ENCODE data around the gene OTOR. TPM values are rescaled to one million over a fixed set of nuclear protein-coding genes. Genes with fewer than 3 reads are reported as not detected.
A peak's percentile ranks its signal among the peaks of the same experiment; 100 is the strongest.

The OTOR gene
- total RNA-seq, 2 experiments from 2014 or later = not detected

DNA sequence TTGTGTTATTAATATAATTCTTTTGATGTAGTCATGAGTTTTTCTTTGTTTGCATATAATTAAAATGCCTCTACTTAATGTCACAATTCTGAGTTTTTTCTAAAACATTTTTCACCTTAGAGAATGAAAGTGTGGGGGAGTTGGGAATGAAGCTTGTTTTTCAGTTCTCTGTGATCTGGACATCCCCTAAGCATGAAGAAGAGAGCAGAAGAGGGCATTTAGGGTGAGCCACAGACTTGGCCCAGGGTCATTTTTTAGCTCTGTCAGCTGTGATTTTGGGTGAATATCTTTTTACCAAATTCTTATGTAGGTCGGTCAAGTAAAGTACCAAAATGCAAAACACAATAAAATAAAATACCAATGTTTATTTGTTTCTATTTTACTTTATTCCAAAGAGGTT is 3.9 kb downstream of the OTOR start:
- no peak overlapping the region for H3K4me3 Mint-ChIP-seq
- DNase-seq (no peak), ATAC-seq (no peak)
- CTCF ChIA-PET = interaction anchor here (1.2 to 1.5 kb wide), 2 partner anchors 9 to 16 kb away, joined by 3 to 6 read pairs; no protein-coding TSS in a partner anchor
- intact Hi-C loops (cut with DNase I, micrococcal nuclease) = no loop called here
- peaks cover 5% of the 10 kb centered on the region for H3K4me1 Mint-ChIP-seq
- no peak overlapping the region for H3K27ac Mint-ChIP-seq
- POLR2A ChIA-PET = no interaction called here
- no peaks in the 10 kb centered on the region for H3K36me3 Mint-ChIP-seq (ENCODE audit: low read depth)
- H3K9me3 Mint-ChIP-seq (ENCODE audit: low read depth) = no peaks in the 10 kb centered on the region
- H3K27me3 Mint-ChIP-seq = peaks cover 5% of the 10 kb centered on the region

DNA sequence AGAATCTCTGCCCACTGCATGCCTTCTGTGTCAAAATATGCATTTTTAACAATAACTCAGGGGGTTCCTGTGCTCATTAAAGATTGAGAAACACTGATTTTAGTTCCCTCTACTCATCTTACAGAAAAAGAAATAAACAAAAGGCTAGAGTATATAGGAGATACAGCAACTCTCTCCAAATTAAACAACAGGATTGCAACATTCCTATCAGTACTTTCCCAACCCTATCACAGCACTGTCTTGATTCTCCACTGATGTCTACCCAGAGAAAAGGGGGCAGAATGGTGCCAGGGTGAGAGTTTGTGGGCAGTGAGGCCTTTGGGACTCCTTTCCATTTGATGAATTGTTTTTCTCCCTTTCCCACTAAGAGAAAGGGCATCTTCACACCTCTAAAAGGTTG is 4.7 kb downstream of the OTOR start:
- DNase-seq (no peak), ATAC-seq (no peak)
- no peaks in the 10 kb centered on the region for H3K36me3 Mint-ChIP-seq (ENCODE audit: low read depth)
- CTCF ChIA-PET = no interaction called here
- H3K27me3 Mint-ChIP-seq = peaks cover 5% of the 10 kb centered on the region
- H3K4me1 Mint-ChIP-seq = peaks cover 5% of the 10 kb centered on the region
- POLR2A ChIA-PET = no interaction called here
- no peak overlapping the region for H3K4me3 Mint-ChIP-seq
- no peaks in the 10 kb centered on the region for H3K9me3 Mint-ChIP-seq (ENCODE audit: low read depth)
- no peak overlapping the region for H3K27ac Mint-ChIP-seq
- intact Hi-C loops (cut with DNase I, micrococcal nuclease) = no loop called here

DNA sequence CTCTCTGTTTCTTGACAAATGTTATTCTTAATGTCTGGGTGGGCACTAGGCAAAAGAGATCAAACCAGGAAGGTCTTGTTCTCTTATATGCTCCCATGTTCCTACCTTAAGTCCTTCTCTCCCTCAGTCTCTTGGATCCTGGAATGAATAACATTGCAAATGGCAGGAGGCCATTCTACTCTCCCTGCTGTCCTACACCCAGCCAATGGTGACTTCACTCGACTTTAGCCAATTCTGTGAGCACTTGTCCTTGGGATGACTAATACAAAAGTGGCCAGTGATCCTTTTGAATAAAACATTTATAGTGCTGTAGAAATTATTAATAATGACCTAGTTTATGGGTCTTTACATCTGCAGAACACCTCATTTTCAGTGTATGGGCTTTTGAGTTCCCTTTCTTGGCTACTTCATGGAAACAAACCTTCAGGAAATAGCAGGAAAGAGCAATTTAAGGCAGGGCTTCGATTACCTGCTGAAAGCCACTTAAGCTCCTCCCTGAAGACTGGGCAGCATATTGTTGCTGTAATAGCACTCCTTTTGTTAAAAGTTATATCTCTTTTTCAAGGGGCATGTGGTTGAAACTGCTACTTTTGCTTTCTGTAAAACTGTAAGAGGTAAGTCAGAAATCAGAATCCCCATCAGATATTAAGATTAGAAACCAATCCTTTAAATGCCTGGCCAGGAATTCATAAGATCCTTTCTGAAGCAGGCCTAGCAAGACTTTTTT is 10.5 kb downstream of the OTOR start:
- DNase-seq (no peak), ATAC-seq (no peak)
- POLR2A ChIA-PET = no interaction called here
- Mint-ChIP-seq H3K27me3 (peaks cover 7% of the 10 kb centered on the region), H3K4me1 (no peaks in the 10 kb centered on the region), H3K4me3 (no peak overlapping the region), H3K27ac (no peak overlapping the region), H3K36me3 (ENCODE audit: low read depth) (no peaks in the 10 kb centered on the region), H3K9me3 (ENCODE audit: low read depth) (no peaks in the 10 kb centered on the region)
- intact Hi-C loops (cut with DNase I, micrococcal nuclease) = no loop called here
- CTCF ChIA-PET = no interaction called here

DNA sequence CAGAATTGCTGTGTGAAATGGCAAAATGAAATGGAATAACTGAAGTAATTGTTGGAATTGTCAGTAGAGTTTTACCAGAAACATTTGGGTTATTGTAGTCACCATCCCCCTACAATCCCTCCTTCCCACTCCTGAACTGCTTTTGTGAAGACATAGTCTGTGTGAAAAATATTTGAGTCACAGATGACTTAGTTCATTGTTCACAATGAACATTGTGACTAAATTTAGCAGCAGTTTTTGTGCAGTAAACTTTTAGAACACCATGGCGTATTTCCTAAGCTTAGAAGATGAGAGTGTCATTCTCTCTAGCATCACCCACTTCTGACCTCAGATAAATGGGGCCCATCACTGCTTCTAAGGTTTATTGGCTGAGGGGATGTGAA is 11.0 kb downstream of the OTOR start:
- Mint-ChIP-seq H3K9me3 (ENCODE audit: low read depth) (no peaks in the 10 kb centered on the region), H3K36me3 (ENCODE audit: low read depth) (no peaks in the 10 kb centered on the region), H3K27me3 (peaks cover 7% of the 10 kb centered on the region), H3K4me3 (no peak overlapping the region), H3K27ac (no peak overlapping the region), H3K4me1 (no peaks in the 10 kb centered on the region)
- intact Hi-C loops (cut with DNase I, micrococcal nuclease) = no loop called here
- POLR2A ChIA-PET = no interaction called here
- DNase-seq (no peak), ATAC-seq (no peak)
- CTCF ChIA-PET = interaction anchor here (0.6 kb wide), 1 partner anchor 17 kb away, joined by 3 read pairs; no protein-coding TSS in a partner anchor

DNA sequence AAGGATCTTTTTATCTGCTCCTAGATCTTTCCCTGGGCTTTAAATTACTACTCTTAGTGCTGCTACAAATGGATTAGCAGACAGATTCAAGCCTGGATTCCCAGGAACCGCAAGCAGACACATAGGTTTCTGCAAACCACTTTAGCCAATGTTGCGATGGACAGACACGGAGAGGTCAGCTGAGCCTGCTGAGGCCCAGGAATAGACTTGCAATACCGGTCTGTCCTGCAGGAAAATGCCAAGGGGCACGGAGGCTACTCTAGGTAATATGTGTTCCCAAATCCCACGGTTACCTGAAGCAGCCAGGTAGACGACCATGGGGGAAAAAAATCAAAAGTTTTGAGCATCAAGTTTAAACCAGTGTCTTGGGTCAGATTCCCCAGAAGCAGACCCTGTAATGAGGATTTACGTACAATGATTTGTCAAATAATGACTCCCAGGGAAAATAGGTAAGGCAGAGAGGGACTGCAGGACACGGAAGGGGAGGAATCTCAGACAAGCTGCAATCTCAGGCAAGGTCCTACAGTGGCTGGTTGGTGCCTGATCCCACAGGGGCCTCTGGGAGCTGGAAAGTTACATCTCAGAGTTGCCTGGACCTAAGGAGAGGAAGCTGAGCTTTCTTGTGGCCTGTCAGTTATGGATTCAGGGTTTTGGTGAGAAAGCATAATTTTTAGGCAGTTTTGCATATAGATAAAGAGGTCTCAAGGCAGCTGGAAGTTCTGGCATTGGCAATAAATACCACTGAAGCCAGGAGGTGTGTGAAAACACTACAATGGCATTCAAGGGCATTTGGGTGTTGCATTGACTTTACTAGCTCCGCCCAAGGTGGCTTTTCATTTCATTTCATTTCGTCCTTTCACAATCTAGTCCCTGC is 12.5 kb downstream of the OTOR start:
- ATAC-seq (no peak), DNase-seq (no peak)
- H3K27me3 Mint-ChIP-seq = peaks cover 6% of the 10 kb centered on the region
- no peaks in the 10 kb centered on the region for H3K9me3 Mint-ChIP-seq (ENCODE audit: low read depth)
- no peaks in the 10 kb centered on the region for H3K36me3 Mint-ChIP-seq (ENCODE audit: low read depth)
- H3K4me3 Mint-ChIP-seq = no peak overlapping the region
- H3K27ac Mint-ChIP-seq = no peak overlapping the region
- CTCF ChIA-PET = interaction anchor here (0.6 to 2.7 kb wide), 16 partner anchors 9 to 257 kb away, joined by 3 to 10 read pairs (median 4); partner anchors contain the start of gene OTOR
- POLR2A ChIA-PET = no interaction called here
- H3K4me1 Mint-ChIP-seq = no peaks in the 10 kb centered on the region
- intact Hi-C loops (cut with DNase I, micrococcal nuclease) = loop anchor here (1.0 kb wide), 3 partner anchors 59 to 1051 kb away; no protein-coding TSS in a partner anchor

DNA sequence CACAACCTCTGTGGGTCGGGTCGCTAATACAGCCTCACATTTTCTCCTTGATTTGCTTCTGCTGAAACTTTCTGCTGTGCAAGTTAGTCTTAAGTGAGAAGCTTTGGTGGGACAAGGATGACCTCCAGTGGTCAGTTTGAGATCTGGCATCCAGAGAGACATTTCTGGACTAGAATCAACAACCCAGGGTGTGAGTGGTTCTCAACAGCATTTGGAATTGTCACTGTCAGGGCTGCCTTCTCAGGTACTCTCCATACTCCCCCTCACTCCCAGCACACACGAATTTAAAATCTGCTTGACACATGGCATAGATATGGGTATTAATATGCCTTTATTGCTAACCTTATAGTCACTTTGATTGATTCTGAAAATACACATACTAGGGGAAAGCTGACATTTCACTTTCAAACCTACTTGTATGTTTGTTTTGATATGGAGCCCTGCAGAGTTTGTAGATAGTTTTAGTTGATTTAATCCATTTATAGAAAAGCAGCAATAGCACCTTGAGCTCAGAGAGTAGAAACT is 13.2 kb downstream of the OTOR start:
- peak; percentile 72 for ATAC-seq
- intact Hi-C loops (cut with DNase I, micrococcal nuclease) = loop anchor here (1.0 kb wide), 3 partner anchors 60 to 1052 kb away; no protein-coding TSS in a partner anchor
- POLR2A ChIA-PET = no interaction called here

DNA sequence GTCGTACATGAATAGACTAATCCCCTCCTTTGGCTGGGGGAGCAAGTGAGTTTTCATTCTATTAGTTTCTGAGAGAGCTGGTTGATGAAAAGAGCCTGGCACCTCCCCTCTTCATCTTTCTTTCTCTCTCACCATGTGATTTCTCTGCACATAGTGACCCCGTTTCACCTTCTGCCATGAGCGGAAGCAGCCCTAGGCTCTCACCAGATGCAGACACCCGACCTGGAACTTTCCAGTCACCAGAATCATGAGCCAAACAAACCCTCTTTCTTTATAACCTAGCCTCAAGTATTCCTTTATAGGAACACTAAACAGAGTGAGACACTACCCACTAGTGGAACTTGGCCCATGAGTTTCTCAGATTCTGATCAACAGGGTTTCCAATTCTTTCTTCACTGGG is 16.4 kb downstream of the OTOR start:
- DNase-seq = no peak

More for the DNA sequence above, 13.2 kb downstream of the OTOR start:
- no peak overlapping the region for H3K4me3 Mint-ChIP-seq
- H3K27ac Mint-ChIP-seq = no peak overlapping the region
- no peaks in the 10 kb centered on the region for H3K4me1 Mint-ChIP-seq
- no peaks in the 10 kb centered on the region for H3K36me3 Mint-ChIP-seq (ENCODE audit: low read depth)
- no peaks in the 10 kb centered on the region for H3K9me3 Mint-ChIP-seq (ENCODE audit: low read depth)
- CTCF ChIA-PET = interaction anchor here (0.6 to 2.7 kb wide), 20 partner anchors 10 to 1814 kb away, joined by 3 to 10 read pairs (median 4); partner anchors contain the start of gene OTOR
- peaks cover 8% of the 10 kb centered on the region for H3K27me3 Mint-ChIP-seq
- DNase-seq = peak; percentile 61

DNA sequence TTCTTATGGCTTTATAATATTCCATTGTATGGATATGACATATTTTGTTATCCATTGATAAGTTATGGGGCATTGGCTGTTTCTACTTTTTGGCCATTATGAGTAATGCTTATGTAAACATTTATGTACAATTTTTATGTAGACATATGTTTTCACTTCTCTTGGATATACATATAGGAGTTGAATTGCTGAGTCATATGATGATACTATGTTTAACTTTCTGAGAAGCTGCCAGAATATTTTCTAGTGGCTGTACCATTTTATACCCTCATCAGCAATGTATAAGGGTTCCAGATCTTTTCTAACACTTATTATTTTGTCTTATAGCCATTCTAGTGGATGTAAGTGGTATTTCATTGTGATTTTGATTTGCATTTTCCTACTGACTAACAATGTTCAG is 23.1 kb downstream of the OTOR start:
- H3K36me3 Mint-ChIP-seq (ENCODE audit: low read depth) = no peaks in the 10 kb centered on the region
- no peak overlapping the region for H3K27ac Mint-ChIP-seq
- H3K4me3 Mint-ChIP-seq = no peak overlapping the region
- H3K4me1 Mint-ChIP-seq = no peaks in the 10 kb centered on the region
- peaks cover 16% of the 10 kb centered on the region for H3K27me3 Mint-ChIP-seq
- H3K9me3 Mint-ChIP-seq (ENCODE audit: low read depth) = peaks cover 8% of the 10 kb centered on the region
- POLR2A ChIA-PET = no interaction called here
- CTCF ChIA-PET = no interaction called here
- intact Hi-C loops (cut with DNase I, micrococcal nuclease) = no loop called here
- DNase-seq (no peak), ATAC-seq (no peak)

More for the DNA sequence above, 16.4 kb downstream of the OTOR start:
- H3K27ac Mint-ChIP-seq = no peak overlapping the region
- POLR2A ChIA-PET = no interaction called here
- H3K9me3 Mint-ChIP-seq (ENCODE audit: low read depth) = no peaks in the 10 kb centered on the region
- no peak for ATAC-seq
- no peaks in the 10 kb centered on the region for H3K4me1 Mint-ChIP-seq
- H3K27me3 Mint-ChIP-seq = peaks cover 14% of the 10 kb centered on the region
- intact Hi-C loops (cut with DNase I, micrococcal nuclease) = no loop called here
- no peak overlapping the region for H3K4me3 Mint-ChIP-seq
- CTCF ChIA-PET = interaction anchor here (0.7 kb wide), 1 partner anchor 251 kb away, joined by 3 read pairs; no protein-coding TSS in a partner anchor
- H3K36me3 Mint-ChIP-seq (ENCODE audit: low read depth) = no peaks in the 10 kb centered on the region

DNA sequence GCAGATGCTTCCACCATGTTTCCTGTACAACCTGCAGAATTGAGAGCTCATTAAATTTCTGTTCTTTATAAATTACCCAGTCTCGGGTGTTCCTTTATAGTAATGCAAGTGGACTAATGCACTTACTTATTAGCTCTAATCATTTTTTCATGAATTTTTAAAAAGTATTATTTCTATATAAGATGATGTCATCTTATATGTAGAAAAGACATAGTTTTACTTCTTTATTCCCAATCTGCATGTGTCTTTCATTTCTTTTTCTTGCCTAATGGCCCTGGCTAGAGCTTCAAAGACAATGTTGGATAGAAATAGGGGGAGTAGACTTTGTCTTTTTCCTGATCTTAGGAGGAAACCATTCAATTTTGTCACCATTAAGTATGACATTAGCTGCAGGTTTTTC is 27.8 kb downstream of the OTOR start:
- intact Hi-C loops (cut with DNase I, micrococcal nuclease) = no loop called here
- Mint-ChIP-seq H3K36me3 (ENCODE audit: low read depth) (no peaks in the 10 kb centered on the region), H3K4me1 (no peaks in the 10 kb centered on the region), H3K4me3 (no peak overlapping the region), H3K27me3 (peaks cover 13% of the 10 kb centered on the region), H3K27ac (no peak overlapping the region), H3K9me3 (ENCODE audit: low read depth) (peaks cover 8% of the 10 kb centered on the region)
- POLR2A ChIA-PET = no interaction called here
- ATAC-seq = no peak
- CTCF ChIA-PET = interaction anchor here (0.6 to 2.5 kb wide), 3 partner anchors 15 to 26 kb away, joined by 3 to 5 read pairs (median 4); no protein-coding TSS in a partner anchor
- no peak for DNase-seq

DNA sequence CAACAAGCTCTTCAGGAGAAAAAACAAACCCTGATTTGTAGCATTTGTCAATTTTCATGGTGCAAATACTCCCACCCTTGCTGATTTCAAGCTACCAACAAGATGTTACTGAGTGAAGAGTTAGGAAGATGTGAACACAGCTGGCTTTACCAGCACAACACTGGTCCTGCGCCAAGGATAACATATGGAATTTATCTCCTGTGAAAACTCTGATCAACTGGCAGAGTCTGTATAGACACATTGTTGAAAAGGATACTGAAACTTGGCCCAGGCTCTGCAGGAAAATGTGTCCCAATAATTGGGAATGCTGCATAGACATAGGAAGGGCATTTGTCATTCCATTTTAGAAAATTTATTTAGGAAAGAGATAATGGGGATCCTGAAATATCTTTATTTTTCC is 29.0 kb downstream of the OTOR start:
- Mint-ChIP-seq H3K27ac (no peak overlapping the region), H3K27me3 (peaks cover 12% of the 10 kb centered on the region), H3K9me3 (ENCODE audit: low read depth) (peaks cover 13% of the 10 kb centered on the region), H3K4me3 (no peak overlapping the region), H3K4me1 (no peaks in the 10 kb centered on the region), H3K36me3 (ENCODE audit: low read depth) (no peaks in the 10 kb centered on the region)
- DNase-seq (no peak), ATAC-seq (no peak)
- ChIA-PET POLR2A (no interaction called here), CTCF (interaction anchor here (2.5 kb wide), 1 partner anchor 16 kb away, joined by 5 read pairs; no protein-coding TSS in a partner anchor)
- intact Hi-C loops (cut with DNase I, micrococcal nuclease) = no loop called here

DNA sequence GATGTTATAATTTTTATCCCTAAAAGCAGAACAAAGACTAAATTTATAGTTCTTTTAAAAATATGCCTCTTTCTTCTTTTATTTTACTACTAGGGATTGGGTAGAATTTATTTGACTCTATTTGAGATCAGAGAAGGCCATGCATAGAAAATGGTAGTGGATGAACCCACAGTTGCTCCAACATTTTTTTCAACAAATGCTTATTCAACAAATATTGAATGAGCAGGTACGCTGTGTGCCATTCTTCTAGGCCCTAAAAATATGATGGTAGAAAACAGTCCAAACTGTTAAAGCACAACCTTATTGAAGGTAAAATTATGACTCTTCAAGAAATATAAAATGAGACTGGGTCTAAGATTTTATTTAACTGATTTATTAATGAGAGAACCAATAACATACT is 30.0 kb downstream of the OTOR start:
- intact Hi-C loops (cut with DNase I, micrococcal nuclease) = no loop called here
- no peak for DNase-seq
- H3K36me3 Mint-ChIP-seq (ENCODE audit: low read depth) = no peaks in the 10 kb centered on the region
- ChIA-PET POLR2A (no interaction called here), CTCF (no interaction called here)
- ATAC-seq = no peak
- H3K4me1 Mint-ChIP-seq = no peaks in the 10 kb centered on the region
- H3K4me3 Mint-ChIP-seq = no peak overlapping the region
- H3K27me3 Mint-ChIP-seq = peaks cover 8% of the 10 kb centered on the region
- peaks cover 17% of the 10 kb centered on the region for H3K9me3 Mint-ChIP-seq (ENCODE audit: low read depth)
- no peak overlapping the region for H3K27ac Mint-ChIP-seq
